SK-N-SH (cell line): ENCODE measurements around the gene ZNRD2. TPM values are rescaled to one million over a fixed set of nuclear protein-coding genes. Genes with fewer than 3 reads are reported as not detected.

Source experiments
- CTCF ChIA-PET: fragments of 300-600, 350-600 bp; formaldehyde crosslinking; extraction: SDS; loops from one replicate; lab custom pipeline; 2021; lab: Yijun Ruan, JAX
- POLR2A ChIA-PET: fragments of 350-600 bp; sonication (Branson Sonifier 250); formaldehyde crosslinking; extraction: SDS; loops from one replicate; lab custom pipeline; 2020; ENCODE audit warnings: antibody characterized with exemption, inconsistent platforms; lab: Yijun Ruan, JAX
- DNase-seq: peaks from one replicate; pipeline ENCODE4 v3.0.0; 2012
- H2AFZ ChIP-seq: fragments of 200-600 bp; sonication (generic); 2 replicates; pipeline ENCODE4 v1.8.1; 2016; ENCODE audit warnings: antibody characterized with exemption, mild to moderate bottlenecking, low read depth
- H3F3A ChIP-seq: fragments of 200-600 bp; sonication (generic); replicated peaks from 2 replicates; pipeline ENCODE3; 2016; ENCODE audit warnings: antibody characterized with exemption, mild to moderate bottlenecking; ENCODE audit not compliant: insufficient read depth
- H3K27ac ChIP-seq, 2 experiments: fragments of 200-500 bp in 1 of 2; fragments of 200-600 bp in 1 of 2; sonication (Bioruptor generic) in 1 of 2; sonication (generic), shearing (Covaris generic) in 1 of 2; 2 replicates each; pipeline versions ENCODE4 v1.5.1 to v1.6.1; 2014 to 2016; ENCODE audit warnings: low read depth in 2 of 2, inconsistent platforms in 1 of 2, low read length in 1 of 2, mild to moderate bottlenecking in 1 of 2, mixed read lengths in 1 of 2
- H3K27me3 ChIP-seq: fragments of 200-600 bp; sonication (generic), shearing (Covaris generic); 2 replicates; pipeline ENCODE4 v1.6.1; 2016; ENCODE audit warnings: mixed run types; ENCODE audit not compliant: insufficient read depth
- H3K36me3 ChIP-seq, 2 experiments: fragments of 200-500 bp in 1 of 2; fragments of 200-600 bp in 1 of 2; sonication (Bioruptor generic) in 1 of 2; sonication (generic) in 1 of 2; replicated peaks in 1 of 2; 2 replicates each; pipeline versions ENCODE3 to v1.5.1; 2014 to 2016; ENCODE audit warnings: low read length in 1 of 2, mild to moderate bottlenecking in 1 of 2; ENCODE audit not compliant: insufficient read depth in 2 of 2, control insufficient read depth in 1 of 2
- H3K4me1 ChIP-seq, 2 experiments: fragments of 200-500 bp in 1 of 2; fragments of 200-600 bp in 1 of 2; sonication (Bioruptor generic) in 1 of 2; sonication (generic), shearing (Covaris generic) in 1 of 2; 2 replicates each; pipeline versions ENCODE4 v1.5.1 to v1.6.1; 2014 to 2016; ENCODE audit warnings: low read depth in 1 of 2, low read length in 1 of 2, mixed run types in 1 of 2; ENCODE audit not compliant: insufficient read depth in 2 of 2, control insufficient read depth in 1 of 2
- H3K4me2 ChIP-seq: fragments of 200-600 bp; sonication (generic), shearing (Covaris generic); 2 replicates; pipeline ENCODE4 v1.6.1; 2017; ENCODE audit warnings: mixed run types
- H3K4me3 ChIP-seq, 2 experiments: fragments of 200-500 bp in 1 of 2; fragments of 200-600 bp in 1 of 2; sonication (Bioruptor generic) in 1 of 2; sonication (generic), shearing (Covaris generic) in 1 of 2; 2 replicates each; pipeline versions ENCODE4 v1.5.1 to v1.8.1; 2014 to 2016; ENCODE audit warnings: low read depth in 2 of 2, inconsistent platforms in 1 of 2, low read length in 1 of 2, mild to moderate bottlenecking in 1 of 2, mixed read lengths in 1 of 2, moderate library complexity in 1 of 2
- H3K79me2 ChIP-seq: fragments of 200-600 bp; sonication (generic); 2 replicates; pipeline ENCODE4 v1.8.1; 2017; ENCODE audit warnings: mild to moderate bottlenecking; ENCODE audit not compliant: insufficient read depth
- H3K9ac ChIP-seq: fragments of 200-600 bp; sonication (generic); 2 replicates; pipeline ENCODE4 v1.6.1; 2017; ENCODE audit warnings: mixed run types
- H3K9me2 ChIP-seq: fragments of 200-600 bp; sonication (generic); 2 replicates; pipeline ENCODE4 v1.6.1; 2017; ENCODE audit warnings: mixed run types
- H3K9me3 ChIP-seq: fragments of 200-600 bp; sonication (generic); 2 replicates; pipeline ENCODE4 v1.6.1; 2017; ENCODE audit warnings: mixed run types, mild to moderate bottlenecking, moderate library complexity
- H4K20me1 ChIP-seq: fragments of 200-600 bp; sonication (generic); 2 replicates; pipeline ENCODE4 v1.6.1; 2017; ENCODE audit warnings: mild to moderate bottlenecking, mixed run types; ENCODE audit not compliant: insufficient read depth
- CHD2 ChIP-seq: fragments of 150-350 bp; IDR thresholded peaks from 2 replicates; pipeline ENCODE4 v1.6.1; 2018; ENCODE audit warnings: low read length; ENCODE audit not compliant: partially characterized antibody
- FOSL2 ChIP-seq: IDR thresholded peaks from 2 replicates; pipeline ENCODE4 v1.4.0; 2012; ENCODE audit warnings: low read depth, mild to moderate bottlenecking, moderate library complexity, borderline replicate concordance
- FOXJ3 ChIP-seq: sonication (generic); formaldehyde crosslinking; IDR thresholded peaks from 2 replicates; pipeline ENCODE4 v1.5.1; 2020; ENCODE audit warnings: mild to moderate bottlenecking, missing genetic modification reagents
- FOXM1 ChIP-seq: IDR thresholded peaks from 2 replicates; pipeline ENCODE4 v1.4.0; 2012; ENCODE audit warnings: low read depth, mild to moderate bottlenecking
- GATA2 ChIP-seq: sonication (generic); formaldehyde crosslinking; IDR thresholded peaks from 2 replicates; pipeline ENCODE4 v1.5.0; 2020; ENCODE audit warnings: mild to moderate bottlenecking, missing genetic modification reagents
- MEF2A ChIP-seq: IDR thresholded peaks from 2 replicates; pipeline ENCODE4 v1.4.0; 2012; ENCODE audit warnings: low read depth, borderline replicate concordance
- MXI1 ChIP-seq: IDR thresholded peaks from 2 replicates; pipeline ENCODE4 v1.6.1; 2012; ENCODE audit warnings: mild to moderate bottlenecking, low read depth, low read length, improper control_type of control experiment
- NFIC ChIP-seq: IDR thresholded peaks from 2 replicates; pipeline ENCODE4 v1.4.0; 2012; ENCODE audit warnings: borderline replicate concordance
- NRF1 ChIP-seq: IDR thresholded peaks from 2 replicates; pipeline ENCODE4 v1.6.1; 2012; ENCODE audit warnings: low read depth, mild to moderate bottlenecking, low read length
- RAD21 ChIP-seq: IDR thresholded peaks from 2 replicates; pipeline ENCODE4 v1.6.1; 2012; ENCODE audit warnings: mild to moderate bottlenecking, low read length
- RFX5 ChIP-seq: IDR thresholded peaks from 2 replicates; pipeline ENCODE4 v1.6.1; 2012; ENCODE audit warnings: mild to moderate bottlenecking, improper control_type of control experiment, low read length
- RXRA ChIP-seq: IDR thresholded peaks from 2 replicates; pipeline ENCODE4 v1.4.0; 2012; ENCODE audit warnings: low read depth, mild to moderate bottlenecking, borderline replicate concordance
- SIN3A ChIP-seq: IDR thresholded peaks from 2 replicates; pipeline ENCODE4 v1.6.1; 2012; ENCODE audit warnings: low read depth, mild to moderate bottlenecking, low read length, moderate library complexity, borderline replicate concordance
- SMC3 ChIP-seq: IDR thresholded peaks from 2 replicates; pipeline ENCODE4 v1.6.1; 2012; ENCODE audit warnings: low read depth, low read length, improper control_type of control experiment
- TEAD4 ChIP-seq: IDR thresholded peaks from 2 replicates; pipeline ENCODE4 v1.4.0; 2012; ENCODE audit warnings: mild to moderate bottlenecking, borderline replicate concordance; ENCODE audit not compliant: insufficient read depth
- YY1 ChIP-seq: IDR thresholded peaks from 2 replicates; pipeline ENCODE4 v1.4.0; 2012; ENCODE audit warnings: low read depth, mild to moderate bottlenecking
- WGBS: methylation state at CpG from one replicate; pipeline ENCODE4 v1.1.6; 2017; ENCODE audit warnings: low lambda C conversion rate; 5-methylcytosine and 5-hydroxymethylcytosine counted together
- polyA plus RNA-seq, 3 experiments: library from polyadenylated mRNA; depleted of rRNA; stranded (reverse); fragments of >200 nt; gene quantifications; 2 replicates each; pipeline ENCODE4 v1.2.3, GENCODE V29; 2012
- TF ChIP-seq, protein P1 (sequence below): fragments of 200-600 bp; sonication (generic); IDR thresholded peaks from 2 replicates; pipeline ENCODE4 v1.6.1; 2017; ENCODE audit warnings: antibody characterized with exemption, mild to moderate bottlenecking, moderate library complexity
- TF ChIP-seq, protein P2 (sequence below): fragments of 150-350 bp; IDR thresholded peaks from 2 replicates; pipeline ENCODE4 v1.6.1; 2016; ENCODE audit warnings: mild to moderate bottlenecking, low read depth, low read length
- TF ChIP-seq, protein P3 (sequence below): IDR thresholded peaks from 2 replicates; pipeline ENCODE4 v1.4.0; 2012; ENCODE audit warnings: low read depth
- TF ChIP-seq, protein P4 (sequence below): fragments of 150-350 bp; IDR thresholded peaks from 2 replicates; pipeline ENCODE4 v1.6.1; 2017; ENCODE audit warnings: antibody characterized with exemption, low read length, low read depth, borderline replicate concordance

Gene ZNRD2
- polyA plus RNA-seq, 1 of the 3 experiments (the other 2 are of a cell fraction), result 78.1 TPM

DNA sequence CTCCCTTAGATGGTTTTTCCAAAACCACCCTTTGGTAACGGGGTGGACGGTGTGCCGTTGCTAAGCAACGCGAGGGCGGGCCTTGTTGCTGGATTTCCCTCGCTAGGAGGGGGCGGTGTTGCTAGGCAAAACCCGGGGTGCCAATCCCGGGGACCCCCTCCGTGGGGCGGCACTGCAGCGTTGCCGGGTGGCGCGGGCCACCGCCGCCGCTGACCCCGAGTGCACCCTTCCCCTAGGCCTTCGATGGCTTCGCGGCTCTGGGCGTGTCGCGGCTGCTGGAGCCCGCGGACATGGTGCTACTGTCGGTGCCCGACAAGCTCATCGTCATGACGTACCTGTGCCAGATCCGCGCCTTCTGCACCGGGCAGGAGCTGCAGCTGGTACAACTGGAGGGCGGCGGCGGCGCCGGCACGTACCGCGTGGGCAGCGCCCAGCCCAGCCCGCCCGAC lies 14.5 kb downstream of the ZNRD2 start:
- DNase-seq, result peak; percentile 41
- Histone ChIP-seq H3K79me2 (no peaks in the 10 kb centered on the region), H3K9ac (no peak overlapping the region), H3K4me1 (peaks cover 0 to 7% of the 10 kb centered on the region in 2 experiments; a peak in 1 of 4 replicates), H3K27me3 (no peaks in the 10 kb centered on the region), H3K36me3 (peaks cover 6 to 37% of the 10 kb centered on the region in 2 experiments), H3K9me3 (no peaks in the 10 kb centered on the region), H3F3A (peaks cover 11% of the 10 kb centered on the region), H3K4me2 (no peak overlapping the region), H3K9me2 (no peaks in the 10 kb centered on the region), H3K27ac (no peak overlapping the region), H3K4me3 (no peak overlapping the region), H2AFZ (no peak overlapping the region), H4K20me1 (0 out of 2 replicates have a peak, but pooled peaks cover 3% of the 10 kb centered on the region)
- WGBS, result 92% methylated on average over 22 of the region's 46 CpGs
- TF ChIP-seq, protein P1, sequence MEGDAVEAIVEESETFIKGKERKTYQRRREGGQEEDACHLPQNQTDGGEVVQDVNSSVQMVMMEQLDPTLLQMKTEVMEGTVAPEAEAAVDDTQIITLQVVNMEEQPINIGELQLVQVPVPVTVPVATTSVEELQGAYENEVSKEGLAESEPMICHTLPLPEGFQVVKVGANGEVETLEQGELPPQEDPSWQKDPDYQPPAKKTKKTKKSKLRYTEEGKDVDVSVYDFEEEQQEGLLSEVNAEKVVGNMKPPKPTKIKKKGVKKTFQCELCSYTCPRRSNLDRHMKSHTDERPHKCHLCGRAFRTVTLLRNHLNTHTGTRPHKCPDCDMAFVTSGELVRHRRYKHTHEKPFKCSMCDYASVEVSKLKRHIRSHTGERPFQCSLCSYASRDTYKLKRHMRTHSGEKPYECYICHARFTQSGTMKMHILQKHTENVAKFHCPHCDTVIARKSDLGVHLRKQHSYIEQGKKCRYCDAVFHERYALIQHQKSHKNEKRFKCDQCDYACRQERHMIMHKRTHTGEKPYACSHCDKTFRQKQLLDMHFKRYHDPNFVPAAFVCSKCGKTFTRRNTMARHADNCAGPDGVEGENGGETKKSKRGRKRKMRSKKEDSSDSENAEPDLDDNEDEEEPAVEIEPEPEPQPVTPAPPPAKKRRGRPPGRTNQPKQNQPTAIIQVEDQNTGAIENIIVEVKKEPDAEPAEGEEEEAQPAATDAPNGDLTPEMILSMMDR, result no peak
- no peak for TF ChIP-seq MEF2A
- TF ChIP-seq GATA2 (CRISPR knock-in tag), result no peak
- no peak for TF ChIP-seq SMC3
- TF ChIP-seq, protein P2, sequence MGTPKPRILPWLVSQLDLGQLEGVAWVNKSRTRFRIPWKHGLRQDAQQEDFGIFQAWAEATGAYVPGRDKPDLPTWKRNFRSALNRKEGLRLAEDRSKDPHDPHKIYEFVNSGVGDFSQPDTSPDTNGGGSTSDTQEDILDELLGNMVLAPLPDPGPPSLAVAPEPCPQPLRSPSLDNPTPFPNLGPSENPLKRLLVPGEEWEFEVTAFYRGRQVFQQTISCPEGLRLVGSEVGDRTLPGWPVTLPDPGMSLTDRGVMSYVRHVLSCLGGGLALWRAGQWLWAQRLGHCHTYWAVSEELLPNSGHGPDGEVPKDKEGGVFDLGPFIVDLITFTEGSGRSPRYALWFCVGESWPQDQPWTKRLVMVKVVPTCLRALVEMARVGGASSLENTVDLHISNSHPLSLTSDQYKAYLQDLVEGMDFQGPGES, result no peak
- TF ChIP-seq MXI1, result no peak
- no peak for TF ChIP-seq FOXM1
- no peak for TF ChIP-seq CHD2
- TF ChIP-seq NRF1, result no peak
- TF ChIP-seq FOSL2, result no peak
- no peak for TF ChIP-seq RFX5
- no peak for TF ChIP-seq YY1
- no peak for TF ChIP-seq NFIC
- TF ChIP-seq, protein P3, sequence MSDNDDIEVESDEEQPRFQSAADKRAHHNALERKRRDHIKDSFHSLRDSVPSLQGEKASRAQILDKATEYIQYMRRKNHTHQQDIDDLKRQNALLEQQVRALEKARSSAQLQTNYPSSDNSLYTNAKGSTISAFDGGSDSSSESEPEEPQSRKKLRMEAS, result no peak
- TF ChIP-seq RXRA, result no peak
- TF ChIP-seq, protein P4, sequence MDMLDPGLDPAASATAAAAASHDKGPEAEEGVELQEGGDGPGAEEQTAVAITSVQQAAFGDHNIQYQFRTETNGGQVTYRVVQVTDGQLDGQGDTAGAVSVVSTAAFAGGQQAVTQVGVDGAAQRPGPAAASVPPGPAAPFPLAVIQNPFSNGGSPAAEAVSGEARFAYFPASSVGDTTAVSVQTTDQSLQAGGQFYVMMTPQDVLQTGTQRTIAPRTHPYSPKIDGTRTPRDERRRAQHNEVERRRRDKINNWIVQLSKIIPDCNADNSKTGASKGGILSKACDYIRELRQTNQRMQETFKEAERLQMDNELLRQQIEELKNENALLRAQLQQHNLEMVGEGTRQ, result no peak
- TF ChIP-seq TEAD4, result no peak
- TF ChIP-seq FOXJ3 (CRISPR knock-in tag), result no peak
- TF ChIP-seq SIN3A, result no peak
- no peak for TF ChIP-seq RAD21
- POLR2A ChIA-PET, result no interaction called here
- CTCF ChIA-PET, result interaction anchor here (3.6 to 12.8 kb wide), 3 partner anchors 7 to 44 kb away, joined by 18 to 216 read pairs (median 22); partner anchors contain the start of genes EHBP1L1 and FAM89B
